ENCODE results near the gene ZBTB8OS.
A peak's percentile ranks its signal among the peaks of the same experiment; 100 is the strongest.

ZBTB8OS gene

GRCh38 chr1:32666901-32667566 is 16.7 kb upstream of the ZBTB8OS start:
- DNase-seq (ENCODE audit: low read depth) = no peak
- no peak overlapping the region for H3K4me3 ChIP-seq (ENCODE audit: low read length)
- TF ChIP-seq CTCF (IDR thresholded peaks at IDR 0.05; ENCODE audit: insufficient read depth, low read depth, low read length, missing control alignments) = no peak

GRCh38 chr1:32665915-32666314 is 15.6 kb upstream of the ZBTB8OS start:
- no peak for DNase-seq (ENCODE audit: low read depth)
- no peak for TF ChIP-seq CTCF (IDR thresholded peaks at IDR 0.05; ENCODE audit: insufficient read depth, low read depth, low read length, missing control alignments)
- H3K4me3 ChIP-seq (ENCODE audit: low read length) = no peak overlapping the region

- H3K4me3 ChIP-seq (ENCODE audit: low read length) = no peak overlapping the region
- DNase-seq (ENCODE audit: low read depth) = no peak
- TF ChIP-seq CTCF (IDR thresholded peaks at IDR 0.05; ENCODE audit: insufficient read depth, low read depth, low read length, missing control alignments) = no peak
Measured at GRCh38 chr1:32659581-32659980, 9.2 kb upstream of the ZBTB8OS start.

GRCh38 chr1:32652244-32652962 is 2.1 kb upstream of the ZBTB8OS start:
- H3K4me3 ChIP-seq (ENCODE audit: low read length) = peak overlapping the region; percentile 72
- DNase-seq (ENCODE audit: low read depth) = no peak
- no peak for TF ChIP-seq CTCF (IDR thresholded peaks at IDR 0.05; ENCODE audit: insufficient read depth, low read depth, low read length, missing control alignments)

- no peak for DNase-seq (ENCODE audit: low read depth)
- H3K4me3 ChIP-seq (ENCODE audit: low read length) = peak overlapping the region; percentile 72
- no peak for TF ChIP-seq CTCF (IDR thresholded peaks at IDR 0.05; ENCODE audit: insufficient read depth, low read depth, low read length, missing control alignments)
Measured at GRCh38 chr1:32651461-32652073, 1.2 kb upstream of the ZBTB8OS start.

- peak; percentile 98 for DNase-seq (ENCODE audit: low read depth)
- H3K4me3 ChIP-seq (ENCODE audit: low read length) = peak within 1 kb of the TSS; percentile 93
- TF ChIP-seq CTCF (IDR thresholded peaks at IDR 0.05; ENCODE audit: insufficient read depth, low read depth, low read length, missing control alignments) = no peak
Measured at GRCh38 chr1:32650752-32651460, 556 bp upstream of the ZBTB8OS start, which contains the start of gene RBBP4. Gene RBBP4 (plus strand): TSS chr1:32651208. CDS start chr1:32651307, 99 bp downstream.
